B cell (primary cell): ENCODE data around the gene FSD1. TPM values are rescaled to one million over a fixed set of nuclear protein-coding genes. Genes with fewer than 3 reads are reported as not detected.

ENCODE experiments used
- ATAC-seq: fragments of 200-7000 bp; cut with Tn5 transposase; one replicate; pipeline ENCODE4 v1.10.0; 2021; ENCODE audit warnings: low read depth, mild to moderate bottlenecking, moderate number of reproducible peaks, moderate library complexity
- CTCF ChIA-PET: fragments of 350-600 bp; sonication (Branson Sonifier 250); formaldehyde crosslinking; loops from one replicate; lab custom pipeline; 2021; ENCODE audit warnings: antibody characterized with exemption, inconsistent platforms; lab: Charles Lee
- POLR2A ChIA-PET: fragments of 350-600 bp; sonication (Branson Sonifier 250); formaldehyde crosslinking; loops from one replicate; lab custom pipeline; 2021; ENCODE audit warnings: antibody characterized with exemption; lab: Charles Lee
- DNase-seq: peaks from one replicate; pipeline ENCODE4 v3.0.0; 2013
- H2AFZ ChIP-seq: 2 replicates; pipeline ENCODE4 v1.6.1; 2012; ENCODE audit warnings: mild to moderate bottlenecking, low read depth, low read length; ENCODE audit not compliant: insufficient read depth, poor library complexity, severe bottlenecking
- H3K27ac ChIP-seq, 2 donors: 1 replicate in 1 of 2; 2 replicates in 1 of 2; pipeline ENCODE4 v1.5.1; 2012 to 2013; ENCODE audit warnings: low read length in 2 of 2, mild to moderate bottlenecking in 2 of 2, moderate library complexity in 1 of 2
- H3K27me3 ChIP-seq, 4 experiments: fragments of 200-600 bp in 1 of 4; sonication (generic) in 1 of 4; replicated peaks in 1 of 4; 1 replicate in 2 of 4; 2 replicates in 2 of 4; pipeline versions ENCODE4 v1.6.1 to v1.7.0; 2013 to 2016; ENCODE audit warnings: low read length in 3 of 4, mild to moderate bottlenecking in 2 of 4, mixed read lengths in 1 of 4, moderate library complexity in 1 of 4; ENCODE audit not compliant: insufficient read depth in 4 of 4, control insufficient read depth in 3 of 4; ENCODE audit errors: control extremely low read depth in 1 of 4
- H3K36me3 ChIP-seq, 2 experiments: replicated peaks in 1 of 2; 1 replicate in 1 of 2; 2 replicates in 1 of 2; pipeline versions ENCODE4 v1.6.1 to v1.7.1; 2013; ENCODE audit warnings: low read length in 1 of 2; ENCODE audit not compliant: insufficient read depth in 2 of 2, control insufficient read depth in 1 of 2; ENCODE audit errors: control extremely low read depth in 1 of 2, extremely low read depth in 1 of 2
- H3K4me1 ChIP-seq, 2 donors: fragments of 200-600 bp in 1 of 2; sonication (generic) in 1 of 2; 1 replicate in 1 of 2; 2 replicates in 1 of 2; pipeline versions ENCODE4 v1.5.1 to v1.6.1; 2013 to 2017; ENCODE audit warnings: low read length in 2 of 2; ENCODE audit not compliant: control insufficient read depth in 2 of 2, insufficient read depth in 2 of 2
- H3K4me2 ChIP-seq: replicated peaks from 2 replicates; pipeline ENCODE3; 2012; ENCODE audit warnings: mild to moderate bottlenecking, low read depth, low read length; ENCODE audit not compliant: poor library complexity, severe bottlenecking
- H3K4me3 ChIP-seq, 5 experiments: fragments of 200-600 bp in 1 of 5; sonication (generic) in 1 of 5; 1 replicate in 3 of 5; 2 replicates in 2 of 5; pipeline versions ENCODE4 v1.5.1 to v1.7.0; 2011 to 2016; ENCODE audit warnings: low read length in 4 of 5, mild to moderate bottlenecking in 4 of 5, low read depth in 2 of 5, control low read depth in 1 of 5, moderate library complexity in 1 of 5; ENCODE audit not compliant: insufficient read depth in 1 of 5; ENCODE audit errors: control extremely low read depth in 1 of 5, extremely low read depth in 1 of 5
- H3K79me2 ChIP-seq: fragments of 200-600 bp; sonication (generic); one replicate; pipeline ENCODE4 v1.6.0; 2016; ENCODE audit warnings: low read length; ENCODE audit not compliant: control insufficient read depth, insufficient read depth
- H3K9ac ChIP-seq: fragments of 200-600 bp; sonication (generic); 2 replicates; pipeline ENCODE4 v1.6.1; 2017; ENCODE audit warnings: mild to moderate bottlenecking, low read length, moderate library complexity
- H3K9me3 ChIP-seq, 3 donors: one replicate each; pipeline versions ENCODE4 v1.6.1 to v1.7.1; 2013; ENCODE audit warnings: low read length in 2 of 3; ENCODE audit not compliant: control insufficient read depth in 2 of 3, insufficient read depth in 1 of 3; ENCODE audit errors: control extremely low read depth in 1 of 3
- H4K20me1 ChIP-seq: 2 replicates; pipeline ENCODE4 v1.6.0; 2012; ENCODE audit warnings: mild to moderate bottlenecking, low read length; ENCODE audit not compliant: insufficient read depth, control insufficient read depth, poor library complexity, severe bottlenecking
- H3K27ac Mint-ChIP-seq: one replicate; pipeline ENCODE4 v1.8.0; 2021; ENCODE audit warnings: mixed read lengths
- H3K27me3 Mint-ChIP-seq: one replicate; pipeline ENCODE4 v1.8.0; 2021; ENCODE audit warnings: mixed read lengths
- H3K4me1 Mint-ChIP-seq: one replicate; pipeline ENCODE4 v1.8.0; 2021; ENCODE audit warnings: mixed read lengths
- H3K4me3 Mint-ChIP-seq: one replicate; pipeline ENCODE4 v1.8.0; 2021; ENCODE audit warnings: mixed read lengths
- H3K9me3 Mint-ChIP-seq: one replicate; pipeline ENCODE4 v1.8.0; 2022; ENCODE audit warnings: mixed read lengths; ENCODE audit not compliant: insufficient read depth
- EZH2 ChIP-seq: IDR thresholded peaks from 2 replicates; pipeline ENCODE4 v1.6.1; 2012; ENCODE audit warnings: borderline replicate concordance, low read depth, mild to moderate bottlenecking, moderate library complexity, low read length; ENCODE audit not compliant: insufficient read depth, poor library complexity, severe bottlenecking
- WGBS: methylation state at CpG from one replicate; pipeline ENCODE4 v1.1.5; 2013; ENCODE audit warnings: missing lambda C conversion rate; ENCODE audit not compliant: insufficient coverage; 5-methylcytosine and 5-hydroxymethylcytosine counted together
- intact Hi-C: fragments of 100-400 bp; cut with micrococcal nuclease; formaldehyde crosslinking; loops from one replicate; pipeline ENCODE4 v1.10.0; 2022
- polyA plus RNA-seq: library from polyadenylated mRNA; depleted of rRNA; stranded (reverse); fragments of >200 nt; gene quantifications from 2 replicates; pipeline ENCODE4 v1.2.3, GENCODE V29; 2012
- total RNA-seq, 2 donors: library from RNA; stranded (reverse); fragments of 120-200 nt in 1 of 2; gene quantifications; 1 replicate in 1 of 2; 2 replicates in 1 of 2; pipeline versions ENCODE4 v1.2.3 to v1.2.4, GENCODE V29; 2013 to 2022
- TF ChIP-seq, protein P1 (sequence below): fragments of 200-600 bp; IDR thresholded peaks from one replicate; pipeline ENCODE4 v1.8.0; 2022; ENCODE audit warnings: antibody characterized with exemption, mild to moderate bottlenecking

The FSD1 gene
- total and polyA plus RNA-seq, 2 donors (not counting 1 experiment from before 2014, with no cell fraction given): 2.7 to 2.8 TPM

DNA sequence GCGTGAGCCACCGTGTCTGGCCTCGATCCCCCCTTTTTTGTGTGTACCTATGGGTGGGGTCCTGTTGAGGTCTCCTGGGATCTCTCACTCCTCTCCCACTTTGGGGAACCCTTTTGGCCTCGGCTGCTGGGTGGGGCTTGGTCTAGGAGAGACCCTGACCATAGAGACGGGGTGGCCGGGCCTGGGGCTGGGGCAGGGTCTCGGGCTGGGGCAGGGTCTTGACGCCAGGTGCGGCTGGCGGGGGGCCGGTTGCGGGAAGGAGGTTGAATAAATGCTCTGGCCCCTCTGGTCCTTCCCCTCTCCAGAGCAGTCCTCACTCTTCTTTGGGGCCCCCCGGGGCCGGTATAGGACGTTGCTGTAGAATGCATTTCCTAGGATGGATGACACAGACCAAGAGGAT lies 11.9 kb upstream of the FSD1 start:
- Mint-ChIP-seq H3K9me3 (no peaks in the 10 kb centered on the region), H3K27me3 (peaks cover 5% of the 10 kb centered on the region), H3K4me3 (no peak overlapping the region), H3K27ac (no peak overlapping the region), H3K4me1 (no peaks in the 10 kb centered on the region)
- no peak overlapping the region for H3K4me2 ChIP-seq
- H3K27me3 ChIP-seq: peaks cover 0 to 14% (median 1%) of the 10 kb centered on the region in 4 experiments
- DNase-seq: no peak
- H3K9me3 ChIP-seq: no peaks in the 10 kb centered on the region
- POLR2A ChIA-PET: no interaction called here
- CTCF ChIA-PET: no interaction called here
- 94% methylated on average over 7 of the region's 15 CpGs for WGBS
- H3K27ac ChIP-seq: no peak overlapping the region
- H3K4me1 ChIP-seq: no peaks in the 10 kb centered on the region
- H2AFZ ChIP-seq: no peak overlapping the region
- H3K4me3 ChIP-seq: no peak overlapping the region
- no peaks in the 10 kb centered on the region for H4K20me1 ChIP-seq
- no peaks in the 10 kb centered on the region for H3K36me3 ChIP-seq
- intact Hi-C loops: no loop called here
- no peak overlapping the region for H3K9ac ChIP-seq
- no peak for ATAC-seq
- TF ChIP-seq, protein P1, sequence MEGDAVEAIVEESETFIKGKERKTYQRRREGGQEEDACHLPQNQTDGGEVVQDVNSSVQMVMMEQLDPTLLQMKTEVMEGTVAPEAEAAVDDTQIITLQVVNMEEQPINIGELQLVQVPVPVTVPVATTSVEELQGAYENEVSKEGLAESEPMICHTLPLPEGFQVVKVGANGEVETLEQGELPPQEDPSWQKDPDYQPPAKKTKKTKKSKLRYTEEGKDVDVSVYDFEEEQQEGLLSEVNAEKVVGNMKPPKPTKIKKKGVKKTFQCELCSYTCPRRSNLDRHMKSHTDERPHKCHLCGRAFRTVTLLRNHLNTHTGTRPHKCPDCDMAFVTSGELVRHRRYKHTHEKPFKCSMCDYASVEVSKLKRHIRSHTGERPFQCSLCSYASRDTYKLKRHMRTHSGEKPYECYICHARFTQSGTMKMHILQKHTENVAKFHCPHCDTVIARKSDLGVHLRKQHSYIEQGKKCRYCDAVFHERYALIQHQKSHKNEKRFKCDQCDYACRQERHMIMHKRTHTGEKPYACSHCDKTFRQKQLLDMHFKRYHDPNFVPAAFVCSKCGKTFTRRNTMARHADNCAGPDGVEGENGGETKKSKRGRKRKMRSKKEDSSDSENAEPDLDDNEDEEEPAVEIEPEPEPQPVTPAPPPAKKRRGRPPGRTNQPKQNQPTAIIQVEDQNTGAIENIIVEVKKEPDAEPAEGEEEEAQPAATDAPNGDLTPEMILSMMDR: no peak
- no peaks in the 10 kb centered on the region for H3K79me2 ChIP-seq

DNA sequence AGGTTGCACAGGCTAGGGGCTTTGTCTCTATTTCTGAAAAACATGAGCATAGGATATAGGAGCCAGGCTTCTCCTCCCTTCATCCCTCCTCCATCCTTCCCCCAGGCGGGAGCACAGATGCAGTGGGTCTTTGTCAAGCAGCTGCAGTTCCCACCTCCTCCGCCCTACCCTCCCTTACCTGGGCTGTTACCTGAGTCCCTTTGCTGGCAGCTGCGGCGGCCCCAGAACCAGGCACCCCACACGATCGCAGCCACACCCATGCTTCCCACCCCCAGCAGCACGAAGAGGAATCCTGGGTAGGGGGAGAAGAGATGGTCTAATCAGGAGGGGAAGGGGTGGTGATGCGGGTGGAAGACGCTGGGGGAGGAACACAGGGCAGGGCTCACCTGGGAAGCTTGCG lies 10.0 kb upstream of the FSD1 start:
- ATAC-seq (no peak), DNase-seq (no peak)
- WGBS: 98% methylated on average over 4 of the region's 10 CpGs
- H3K79me2 ChIP-seq: no peaks in the 10 kb centered on the region
- CTCF ChIA-PET: no interaction called here
- no peak for TF ChIP-seq EZH2
- TF ChIP-seq, protein P1: no peak
- H3K9ac ChIP-seq: no peak overlapping the region
- Mint-ChIP-seq H3K27me3 (peaks cover 3% of the 10 kb centered on the region), H3K4me1 (no peaks in the 10 kb centered on the region), H3K9me3 (no peaks in the 10 kb centered on the region), H3K4me3 (no peak overlapping the region), H3K27ac (no peak overlapping the region)
- H3K27me3 ChIP-seq: peaks cover 0 to 14% (median 0%) of the 10 kb centered on the region in 4 experiments
- intact Hi-C loops: no loop called here
- no peak overlapping the region for H3K4me2 ChIP-seq
- no peaks in the 10 kb centered on the region for H3K36me3 ChIP-seq
- no peak overlapping the region for H2AFZ ChIP-seq
- H4K20me1 ChIP-seq: no peaks in the 10 kb centered on the region
- no peaks in the 10 kb centered on the region for H3K9me3 ChIP-seq
- no peak overlapping the region for H3K27ac ChIP-seq
- POLR2A ChIA-PET: no interaction called here
- no peaks in the 10 kb centered on the region for H3K4me1 ChIP-seq
- H3K4me3 ChIP-seq: no peak overlapping the region
